GM13977 (cell line): Measurements from ENCODE around the gene CFB.

Experiments
- DNase-seq: peaks from one replicate; pipeline ENCODE4 v3.0.0; 2012; ENCODE audit warnings: low spot score
- CTCF ChIP-seq: IDR thresholded peaks from 2 replicates; pipeline ENCODE4 v1.5.1; 2012; ENCODE audit warnings: mild to moderate bottlenecking, control low read depth; ENCODE audit not compliant: insufficient read depth; ENCODE audit errors: extremely low read depth, missing control alignments
- in situ Hi-C: fragments of 300-500 bp; cut with MboI; formaldehyde crosslinking; loops from one replicate; pipeline ENCODE4 v1.12.0; 2022; ENCODE audit warnings: low sequenced_read_pairs, low pct_unique_long_range_greater_than_20kb, mixed read lengths, inconsistent platforms; ENCODE audit not compliant: unreplicated experiment

CFB gene

DNA sequence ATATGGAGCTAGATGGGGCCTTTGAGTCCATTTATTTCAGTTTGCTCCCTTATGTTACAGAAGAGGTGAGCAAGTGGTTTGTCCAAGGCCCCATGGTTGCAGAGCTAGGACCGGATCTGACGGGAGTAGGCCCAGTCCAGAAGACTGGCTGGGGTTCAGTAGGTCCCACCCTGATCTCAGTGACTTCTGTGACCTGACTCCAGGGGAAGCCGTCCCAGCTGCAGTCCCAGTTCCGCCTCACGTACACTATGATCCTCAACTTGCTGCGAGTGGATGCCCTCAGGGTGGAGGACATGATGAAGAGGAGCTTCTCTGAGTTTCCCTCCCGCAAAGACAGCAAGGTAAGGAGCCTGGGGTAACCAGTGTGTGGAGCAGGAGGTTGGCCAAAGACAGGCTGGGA, 20.6 kb downstream of the CFB start:
- DNase-seq = no peak
- in situ Hi-C loops = no loop called here
- no peak for TF ChIP-seq CTCF

- no peak for DNase-seq
- no peak for TF ChIP-seq CTCF
- in situ Hi-C loops = no loop called here
These were observed 21.4 kb downstream of the CFB start for GRCh38 chr6:31966997-31967925.

- no peak for DNase-seq
- in situ Hi-C loops = no loop called here
- no peak for TF ChIP-seq CTCF
These were observed 22.0 kb downstream of the CFB start for GRCh38 chr6:31967926-31968320.

GRCh38 chr6:31968326-31968725, 22.4 kb downstream of the CFB start:
- TF ChIP-seq CTCF = no peak
- in situ Hi-C loops = no loop called here
- no peak for DNase-seq

DNA sequence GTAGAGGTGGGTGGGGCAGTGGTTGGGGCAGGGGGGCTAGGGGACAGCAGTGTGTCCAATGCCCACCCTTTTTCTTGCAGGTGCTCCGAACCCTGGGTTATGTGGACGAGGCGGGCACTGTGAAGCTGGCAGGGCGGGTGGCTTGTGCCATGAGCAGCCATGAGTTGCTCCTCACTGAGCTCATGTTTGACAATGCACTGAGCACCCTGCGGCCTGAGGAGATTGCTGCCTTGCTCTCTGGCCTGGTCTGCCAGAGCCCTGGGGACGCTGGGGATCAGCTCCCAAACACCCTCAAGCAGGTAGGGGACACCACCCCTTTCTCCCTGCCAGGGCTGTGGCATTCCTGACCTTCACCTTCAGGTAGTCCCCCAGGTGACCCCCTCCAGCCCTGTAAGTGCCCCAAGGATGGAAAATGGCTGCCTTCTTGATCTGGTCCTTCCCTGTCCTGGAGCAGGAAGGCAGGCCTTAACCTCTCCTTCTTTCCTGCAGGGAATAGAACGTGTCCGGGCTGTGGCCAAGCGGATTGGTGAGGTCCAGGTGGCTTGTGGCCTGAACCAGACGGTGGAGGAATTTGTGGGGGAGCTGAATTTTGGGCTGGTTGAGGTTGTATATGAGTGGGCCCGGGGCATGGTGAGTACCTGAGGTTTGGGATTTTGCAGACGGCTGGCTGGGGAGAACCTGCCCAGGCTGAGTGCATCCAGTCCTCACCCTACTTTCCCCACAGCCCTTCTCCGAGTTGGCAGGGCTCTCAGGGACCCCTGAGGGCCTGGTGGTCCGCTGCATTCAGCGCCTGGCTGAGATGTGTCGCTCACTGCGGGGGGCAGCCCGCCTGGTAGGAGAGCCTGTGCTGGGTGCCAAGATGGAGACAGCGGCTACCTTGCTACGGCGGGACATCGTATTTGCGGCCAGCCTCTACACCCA, 23.2 kb downstream of the CFB start:
- DNase-seq = no peak
- in situ Hi-C loops = no loop called here
- TF ChIP-seq CTCF = no peak

GRCh38 chr6:31969712-31970603, 24.1 kb downstream of the CFB start:
- no peak for TF ChIP-seq CTCF
- in situ Hi-C loops = no loop called here
- DNase-seq = no peak
